Parathyroid adenoma (tissue), 2 donors: ENCODE measurements around the gene PRF1.
"Not testable (repeated sequence)": the region's sequence is repeated elsewhere in the genome, so short reads cannot be mapped to it uniquely, and the experiment has no call there.

ENCODE experiments used
- H2AFZ ChIP-seq: fragments of 300-600 bp; sonication (generic); one replicate; pipeline ENCODE4 v1.7.0; 2017; ENCODE audit warnings: antibody characterized with exemption, mild to moderate bottlenecking
- H3K27ac ChIP-seq: fragments of 300-600 bp; sonication (generic); one replicate; pipeline ENCODE4 v1.7.0; 2017
- H3K27me3 ChIP-seq: fragments of 300-600 bp; sonication (generic); one replicate; pipeline ENCODE4 v1.7.0; 2017; ENCODE audit warnings: low read length; ENCODE audit not compliant: control insufficient read depth, insufficient read depth
- H3K36me3 ChIP-seq: fragments of 300-600 bp; sonication (generic); one replicate; pipeline ENCODE4 v1.7.0; 2017; ENCODE audit warnings: low read length; ENCODE audit not compliant: control insufficient read depth, insufficient read depth
- H3K4me1 ChIP-seq: fragments of 300-600 bp; sonication (generic); one replicate; pipeline ENCODE4 v1.7.0; 2017; ENCODE audit warnings: control low read depth
- H3K4me2 ChIP-seq: fragments of 300-600 bp; sonication (generic); one replicate; pipeline ENCODE4 v1.7.0; 2017; ENCODE audit warnings: low read length
- H3K4me3 ChIP-seq: fragments of 300-600 bp; sonication (generic); one replicate; pipeline ENCODE4 v1.7.0; 2017; ENCODE audit warnings: low read depth, low read length
- H3K79me2 ChIP-seq: fragments of 300-600 bp; sonication (generic); one replicate; pipeline ENCODE4 v1.7.0; 2017; ENCODE audit warnings: control low read depth
- H3K9ac ChIP-seq: fragments of 300-600 bp; sonication (generic); one replicate; pipeline ENCODE4 v1.7.0; 2017; ENCODE audit warnings: mild to moderate bottlenecking
- H3K9me3 ChIP-seq: fragments of 300-600 bp; sonication (generic); one replicate; pipeline ENCODE4 v1.7.0; 2017; ENCODE audit warnings: low read length; ENCODE audit not compliant: control insufficient read depth
- TF ChIP-seq, protein P1 (sequence below): fragments of 300-600 bp; sonication (generic); IDR thresholded peaks from one replicate; pipeline ENCODE4 v1.7.0; 2017; ENCODE audit warnings: antibody characterized with exemption, mild to moderate bottlenecking
- donor health status: primary hyperparathyroidism.

Gene PRF1

DNA sequence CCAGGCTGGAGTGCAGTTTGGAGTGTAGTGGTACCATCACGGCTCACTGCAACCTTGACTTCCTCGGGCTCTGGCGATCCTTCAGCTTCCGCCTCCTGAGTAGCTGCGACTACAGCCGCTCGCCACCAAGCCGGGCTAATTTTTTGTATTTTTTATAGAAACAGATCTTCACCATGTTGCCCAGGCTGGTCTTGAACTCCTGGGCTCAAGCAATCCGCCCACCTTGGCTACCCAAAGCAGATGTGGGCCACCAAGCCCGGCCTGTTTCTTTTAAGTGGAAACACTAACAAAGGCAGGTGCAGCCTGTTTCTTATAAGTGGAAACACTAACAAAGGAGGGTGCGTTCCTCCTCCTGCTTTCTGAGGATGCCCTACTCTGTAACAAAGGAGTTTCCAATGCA, 18.2 kb downstream of the PRF1 start:
- TF ChIP-seq, protein P1, sequence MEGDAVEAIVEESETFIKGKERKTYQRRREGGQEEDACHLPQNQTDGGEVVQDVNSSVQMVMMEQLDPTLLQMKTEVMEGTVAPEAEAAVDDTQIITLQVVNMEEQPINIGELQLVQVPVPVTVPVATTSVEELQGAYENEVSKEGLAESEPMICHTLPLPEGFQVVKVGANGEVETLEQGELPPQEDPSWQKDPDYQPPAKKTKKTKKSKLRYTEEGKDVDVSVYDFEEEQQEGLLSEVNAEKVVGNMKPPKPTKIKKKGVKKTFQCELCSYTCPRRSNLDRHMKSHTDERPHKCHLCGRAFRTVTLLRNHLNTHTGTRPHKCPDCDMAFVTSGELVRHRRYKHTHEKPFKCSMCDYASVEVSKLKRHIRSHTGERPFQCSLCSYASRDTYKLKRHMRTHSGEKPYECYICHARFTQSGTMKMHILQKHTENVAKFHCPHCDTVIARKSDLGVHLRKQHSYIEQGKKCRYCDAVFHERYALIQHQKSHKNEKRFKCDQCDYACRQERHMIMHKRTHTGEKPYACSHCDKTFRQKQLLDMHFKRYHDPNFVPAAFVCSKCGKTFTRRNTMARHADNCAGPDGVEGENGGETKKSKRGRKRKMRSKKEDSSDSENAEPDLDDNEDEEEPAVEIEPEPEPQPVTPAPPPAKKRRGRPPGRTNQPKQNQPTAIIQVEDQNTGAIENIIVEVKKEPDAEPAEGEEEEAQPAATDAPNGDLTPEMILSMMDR = no peak
- Histone ChIP-seq H3K27me3 (no peaks in the 10 kb centered on the region), H3K27ac (no peak overlapping the region), H3K9me3 (no peaks in the 10 kb centered on the region), H3K4me1 (peaks cover 3% of the 10 kb centered on the region), H3K79me2 (no peaks in the 10 kb centered on the region), H3K9ac (no peak overlapping the region), H2AFZ (no peak overlapping the region), H3K36me3 (no peaks in the 10 kb centered on the region), H3K4me3 (no peak overlapping the region), H3K4me2 (no peak overlapping the region)

DNA sequence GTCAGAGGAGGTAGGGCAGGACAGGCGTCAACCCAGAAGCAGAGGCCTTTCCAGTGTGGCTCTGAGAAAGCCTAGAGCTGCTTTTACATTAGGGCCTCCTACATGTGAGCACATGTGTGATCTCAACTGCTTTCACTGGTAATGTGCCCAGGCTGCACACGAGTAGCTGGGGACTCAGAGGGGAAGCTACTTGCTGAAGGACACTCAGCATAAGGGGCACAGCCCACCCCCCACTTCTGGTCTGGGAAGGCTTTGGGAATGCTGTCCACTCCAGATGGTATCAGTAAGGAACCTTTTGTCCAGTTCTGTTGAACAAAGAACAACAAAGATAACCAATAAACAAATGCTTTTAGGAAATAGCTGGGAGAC, 18.9 kb downstream of the PRF1 start:
- Histone ChIP-seq H3K4me1 (peaks cover 3% of the 10 kb centered on the region), H3K4me2 (no peak overlapping the region), H3K27ac (no peak overlapping the region), H3K79me2 (no peaks in the 10 kb centered on the region), H3K27me3 (no peaks in the 10 kb centered on the region), H3K36me3 (no peaks in the 10 kb centered on the region), H3K4me3 (no peak overlapping the region), H3K9ac (no peak overlapping the region), H3K9me3 (no peaks in the 10 kb centered on the region), H2AFZ (no peak overlapping the region)
- TF ChIP-seq, protein P1 = no peak

DNA sequence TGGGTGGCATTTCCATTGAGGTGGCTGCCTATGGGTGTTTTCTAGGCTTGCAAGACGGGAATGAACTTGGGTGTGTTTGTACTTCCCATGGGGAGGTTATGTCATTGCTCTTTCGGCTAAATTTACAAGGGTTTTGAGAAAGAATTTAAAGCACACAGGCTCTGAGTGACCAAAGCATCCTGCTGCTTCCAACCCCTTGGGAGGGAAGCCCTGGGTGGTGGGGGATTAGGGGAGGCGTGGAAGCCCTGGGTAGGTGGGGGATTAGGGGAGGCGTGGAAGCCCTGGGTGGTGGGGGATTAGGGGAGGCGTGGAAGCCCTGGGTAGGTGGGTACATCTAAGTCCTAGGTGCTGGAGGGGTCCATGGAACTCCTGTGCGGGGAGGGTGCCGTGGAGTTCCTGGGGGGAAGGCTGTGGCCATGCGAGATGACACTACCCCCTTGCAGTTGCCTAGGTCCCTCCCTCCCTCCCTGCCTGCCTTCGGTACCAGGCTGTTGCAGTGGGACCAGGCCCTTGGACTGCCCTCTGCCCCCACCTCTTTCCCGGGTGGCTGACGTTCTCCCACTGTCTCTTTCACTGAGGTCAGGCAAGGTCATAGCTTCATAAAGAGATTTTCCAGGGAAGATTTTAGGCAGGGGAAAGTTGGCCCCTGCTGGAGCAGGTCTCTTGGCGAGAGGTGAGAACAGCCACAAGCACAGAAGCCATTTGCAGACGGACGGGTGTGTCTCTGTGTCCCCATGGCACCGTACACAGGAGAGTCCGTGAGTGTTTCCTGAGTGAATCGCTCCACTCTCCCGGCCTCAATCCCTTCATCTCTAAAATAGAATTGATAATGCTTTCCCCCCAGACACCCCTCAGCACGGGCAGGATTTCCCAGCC, 19.5 kb downstream of the PRF1 start:
- TF ChIP-seq, protein P1 = no peak
- Histone ChIP-seq H3K79me2 (no peaks in the 10 kb centered on the region), H3K27ac (no peak overlapping the region), H3K4me1 (peaks cover 3% of the 10 kb centered on the region), H3K27me3 (no peaks in the 10 kb centered on the region), H3K36me3 (no peaks in the 10 kb centered on the region), H3K4me2 (no peak overlapping the region), H3K9ac (no peak overlapping the region), H3K9me3 (no peaks in the 10 kb centered on the region), H3K4me3 (no peak overlapping the region), H2AFZ (no peak overlapping the region)

DNA sequence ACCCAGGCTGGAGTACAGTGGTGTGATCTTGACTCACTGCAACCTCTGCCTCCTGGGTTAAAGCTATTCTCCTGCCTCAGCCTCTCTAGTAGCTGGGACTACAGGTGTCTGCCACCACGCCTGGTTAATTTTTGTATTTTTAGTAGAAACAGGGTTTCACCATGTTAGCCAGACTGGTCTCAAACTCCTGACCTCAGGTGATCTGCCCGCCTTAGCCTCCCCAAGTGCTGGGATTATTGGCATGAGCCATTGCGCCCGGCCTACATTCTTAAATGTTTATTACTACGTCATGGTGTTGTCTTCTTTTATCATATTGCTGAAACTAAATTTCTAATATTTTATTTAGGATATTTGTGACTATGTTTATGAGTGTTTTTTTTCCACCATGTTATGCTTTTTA, 21.4 kb downstream of the PRF1 start:
- not testable (repeated sequence) for H3K4me3 ChIP-seq, H3K27me3 ChIP-seq, H3K36me3 ChIP-seq, H3K79me2 ChIP-seq, H3K4me2 ChIP-seq, H2AFZ ChIP-seq, H3K9me3 ChIP-seq, H3K4me1 ChIP-seq, H3K9ac ChIP-seq, H3K27ac ChIP-seq

DNA sequence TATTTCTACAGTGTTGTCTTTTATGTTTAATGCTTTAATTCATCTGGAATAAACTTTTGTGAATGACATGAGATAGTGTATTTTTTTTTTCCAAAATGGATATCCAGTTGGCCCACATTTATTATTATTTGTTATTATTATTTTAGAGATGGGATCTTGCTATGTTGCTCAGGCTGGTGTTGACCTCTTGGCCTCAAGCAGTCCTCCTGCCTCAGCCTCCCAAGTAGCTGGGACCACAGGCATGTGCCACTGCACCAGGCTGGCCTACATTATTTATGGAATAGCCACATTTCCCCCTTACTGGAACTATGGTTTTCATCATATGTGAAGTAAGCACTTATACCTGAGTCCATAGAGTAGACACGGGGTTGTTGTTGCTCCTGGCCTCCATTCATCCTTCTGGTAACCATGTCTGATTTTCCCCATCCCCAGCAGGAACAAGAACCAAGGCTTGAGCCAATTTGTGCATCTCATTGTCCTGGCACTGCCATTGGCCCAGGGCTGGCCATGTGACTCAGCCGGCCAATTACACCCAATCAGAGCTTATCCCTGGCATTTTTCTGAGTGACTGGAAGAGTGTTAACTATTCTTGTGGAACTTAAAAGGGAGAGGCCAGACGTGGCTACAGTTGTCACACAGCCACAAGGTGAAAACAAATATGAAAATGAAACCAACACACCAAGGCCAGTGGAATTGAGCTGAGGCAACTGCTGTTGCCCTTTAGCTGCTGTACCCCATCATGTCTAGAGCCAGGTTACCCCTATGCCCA, 23.1 kb downstream of the PRF1 start:
- TF ChIP-seq, protein P1 = no peak
- Histone ChIP-seq H3K36me3 (no peaks in the 10 kb centered on the region), H3K4me2 (no peak overlapping the region), H2AFZ (no peak overlapping the region), H3K4me1 (peaks cover 4% of the 10 kb centered on the region), H3K27ac (no peak overlapping the region), H3K9ac (no peak overlapping the region), H3K4me3 (no peak overlapping the region), H3K9me3 (no peaks in the 10 kb centered on the region), H3K27me3 (no peaks in the 10 kb centered on the region), H3K79me2 (no peaks in the 10 kb centered on the region)
